Heart left ventricle (tissue), 16 donors: ENCODE measurements around the gene PRKCB. TPM values are rescaled to one million over a fixed set of nuclear protein-coding genes. Genes with fewer than 3 reads are reported as not detected.

Experiments
- ATAC-seq, 4 donors: fragments of 200-7000 bp; cut with Tn5 transposase; one replicate each; pipeline ENCODE4 v1.9.1; 2020 to 2022; ENCODE audit warnings: moderate library complexity in 4 of 4, mild to moderate bottlenecking in 3 of 4, moderate number of reproducible peaks in 1 of 4
- DNase-seq, 5 donors: peaks; one replicate each; pipeline ENCODE4 v3.0.0-alpha.2; 2020
- H3K27ac ChIP-seq, 12 donors: fragments of 200-600 bp; sonication (generic) in 4 of 12; one replicate each; pipeline versions ENCODE4 v1.5.0 to v1.8.0; 2016 to 2022; ENCODE audit warnings: mild to moderate bottlenecking in 2 of 12
- H3K27me3 ChIP-seq, 9 donors: fragments of 200-600 bp; sonication (generic) in 2 of 9; one replicate each; pipeline versions ENCODE4 v1.5.1 to v1.8.0; 2016 to 2022; ENCODE audit warnings: mild to moderate bottlenecking in 3 of 9
- H3K36me3 ChIP-seq, 9 donors: fragments of 200-600 bp; sonication (generic) in 2 of 9; one replicate each; pipeline versions ENCODE4 v1.5.0 to v1.8.0; 2018 to 2022; ENCODE audit warnings: mild to moderate bottlenecking in 2 of 9
- H3K4me1 ChIP-seq, 12 donors: fragments of 200-600 bp; sonication (generic) in 4 of 12; one replicate each; pipeline versions ENCODE4 v1.5.0 to v1.8.0; 2016 to 2022; ENCODE audit warnings: mild to moderate bottlenecking in 3 of 12
- H3K4me3 ChIP-seq, 12 donors: fragments of 200-600 bp; sonication (generic) in 4 of 12; one replicate each; pipeline versions ENCODE4 v1.5.0 to v1.8.0; 2017 to 2022; ENCODE audit warnings: mild to moderate bottlenecking in 9 of 12, moderate library complexity in 4 of 12
- H3K9me3 ChIP-seq, 12 donors: fragments of 200-600 bp; sonication (generic) in 4 of 12; one replicate each; pipeline versions ENCODE4 v1.5.0 to v1.8.0; 2016 to 2022; ENCODE audit warnings: mild to moderate bottlenecking in 1 of 12
- POLR2A ChIP-seq, 2 donors: fragments of 450-650 bp; IDR thresholded peaks; one replicate each; pipeline ENCODE4 v1.6.1; 2017; ENCODE audit warnings: antibody characterized with exemption in 2 of 2, mild to moderate bottlenecking in 2 of 2, moderate library complexity in 2 of 2
- WGBS, 4 donors: extraction: QIAGEN DNeasy Blood & Tissue Kit in 2 of 4; methylation state at CpG; one replicate each; pipeline versions ENCODE4 v1.1.5 to v1.1.7; 2013 to 2018; 5-methylcytosine and 5-hydroxymethylcytosine counted together
- intact Hi-C, 10 donors: fragments of 100-400 bp; cut with DNase I; formaldehyde crosslinking; loops; one replicate each; pipeline versions ENCODE4 v1.11.1 to v1.14.2; 2022
- polyA plus RNA-seq, 2 donors: library from polyadenylated mRNA; stranded (reverse); fragments of 200-250 nt; gene quantifications; one replicate each; pipeline ENCODE4 v1.2.3, GENCODE V29; 2013
- total RNA-seq, 9 donors: library from RNA; depleted of rRNA in 2 of 9; stranded (reverse); fragments of >200 nt in 2 of 9; fragmentation: NEBNext Ultra II Directional in 3 of 9; extraction: Animal tissue kit (Norgen Biotek cat#: 25700) in 3 of 9; gene quantifications; one replicate each; pipeline versions ENCODE4 v1.1.0 to v1.2.4, GENCODE V29; 2016 to 2023
- TF ChIP-seq, protein P1 (sequence below), 12 donors: fragments of 200-600 bp; sonication (generic) in 4 of 12; IDR thresholded peaks; one replicate each; pipeline versions ENCODE4 v1.5.0 to v1.8.0; 2018 to 2022; ENCODE audit warnings: antibody characterized with exemption in 12 of 12, mild to moderate bottlenecking in 5 of 12
- donor health status: ischemic (EF 13 %, LVEDD 7.1; RV severe dilation, severe dysfunction).
- donor health status: healthy with polysubstance abuse.
- donor health status: DM: no; HTN: yes; CAD: no.
- donor health status: DM: no; HTN: no; CAD: no.
- donor health status: ischemic (EF 25% LVEDD 6.9; RV normal size, moderate dysfunction).
- donor health status: ischemic (EF 25% LVEDD 5.7; RV mildly dilated, moderate dysfunction).
- donor health status: healthy.
- donor health status: DM: yes; HTN: yes; CAD: no.
- donor health status: ischemic (EF 35%, LVEDD 5.7; RV mildly dilated, moderate dysfunction).
- donor health status: nonischemic (EF 11% LVEDD 7.7; RV severe dilation, severe dysfunction).
- donor health status: DM: yes; HTN: yes; CAD: no.
- donor health status: PGD.
- donor health status: ischemic (EF 29% LVEDD 5.4; RV normal size, mild dysfunction).
- donor health status: nonischemic (EF 23%, LVEDD 6.1; RV moderate dilation, normal function).

Gene PRKCB
- total and polyA plus RNA-seq, 11 donors: 0.30 to 18.4 (median 1.7) TPM

DNA sequence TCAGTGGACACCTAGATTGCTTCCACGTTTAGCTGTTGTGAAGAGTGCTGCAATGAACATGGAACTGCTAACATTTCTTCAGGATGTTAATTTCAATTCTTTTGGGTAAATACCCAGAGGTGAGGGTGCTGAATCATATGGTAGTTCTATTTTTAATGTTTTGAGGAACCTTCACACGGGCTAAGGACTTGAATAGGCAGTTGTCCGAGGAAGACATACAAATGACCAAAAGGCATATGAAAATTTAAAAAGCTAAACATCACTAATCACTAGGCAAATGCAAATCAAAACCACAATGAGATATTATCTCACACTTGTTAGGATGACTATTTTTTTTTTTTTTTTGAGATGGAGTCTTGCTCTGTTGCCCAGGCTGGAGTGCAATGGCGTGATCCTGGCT, 173.3 kb downstream of the PRKCB start:
- H3K4me3 ChIP-seq: no peak overlapping the region
- WGBS, 4 donors: 55 to 76% (median 75%) methylated on average over 4 of the region's 4 CpGs
- no peak for ATAC-seq

DNA sequence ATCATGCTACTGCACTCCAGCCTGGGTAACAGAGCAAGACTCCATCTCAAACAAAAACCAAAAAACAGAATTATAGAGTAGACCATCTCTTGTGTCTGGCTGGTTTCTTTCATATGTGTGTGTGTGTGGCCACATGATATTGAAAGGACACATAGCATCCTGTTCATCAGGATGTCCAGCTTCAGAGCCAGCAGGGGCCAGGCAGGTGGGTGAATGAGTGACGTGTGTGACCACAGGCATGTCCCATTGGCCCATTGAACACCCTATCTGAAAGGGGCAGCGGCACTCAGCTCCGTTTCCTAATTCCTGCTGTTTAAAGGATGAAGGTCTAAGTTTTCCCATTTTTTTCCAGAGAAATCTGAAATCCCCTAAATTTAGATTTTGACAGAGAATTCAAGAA, 174.2 kb downstream of the PRKCB start:
- H3K9me3 ChIP-seq: no peaks in the 10 kb centered on the region
- no peak for TF ChIP-seq POLR2A (IDR thresholded peaks at IDR 0.05)
- H3K4me3 ChIP-seq: no peak overlapping the region
- H3K27ac ChIP-seq: no peak overlapping the region
- H3K27me3 ChIP-seq: peaks cover 0 to 19% (median 0%) of the 10 kb centered on the region in 9 donors
- DNase-seq (no peak), ATAC-seq (no peak)
- H3K36me3 ChIP-seq: no peaks in the 10 kb centered on the region
- WGBS, 4 donors: 71 to 79% (median 75%) methylated on average over 3 of the region's 3 CpGs
- intact Hi-C loops: loop anchor here in 9 of 10 donors (1.0 to 10.0 kb wide), 7 partner anchors 55 to 275 kb away; no protein-coding TSS in a partner anchor
- peaks cover 0 to 29% (median 0%) of the 10 kb centered on the region in 12 donors for H3K4me1 ChIP-seq

More for the DNA sequence above, 173.3 kb downstream of the PRKCB start:
- Histone ChIP-seq H3K9me3 (no peaks in the 10 kb centered on the region), H3K4me1 (peaks cover 0 to 20% (median 0%) of the 10 kb centered on the region in 12 donors), H3K27ac (no peak overlapping the region), H3K36me3 (no peaks in the 10 kb centered on the region), H3K27me3 (peaks cover 0 to 22% (median 0%) of the 10 kb centered on the region in 9 donors)
- no peak for DNase-seq
- TF ChIP-seq, protein P1, sequence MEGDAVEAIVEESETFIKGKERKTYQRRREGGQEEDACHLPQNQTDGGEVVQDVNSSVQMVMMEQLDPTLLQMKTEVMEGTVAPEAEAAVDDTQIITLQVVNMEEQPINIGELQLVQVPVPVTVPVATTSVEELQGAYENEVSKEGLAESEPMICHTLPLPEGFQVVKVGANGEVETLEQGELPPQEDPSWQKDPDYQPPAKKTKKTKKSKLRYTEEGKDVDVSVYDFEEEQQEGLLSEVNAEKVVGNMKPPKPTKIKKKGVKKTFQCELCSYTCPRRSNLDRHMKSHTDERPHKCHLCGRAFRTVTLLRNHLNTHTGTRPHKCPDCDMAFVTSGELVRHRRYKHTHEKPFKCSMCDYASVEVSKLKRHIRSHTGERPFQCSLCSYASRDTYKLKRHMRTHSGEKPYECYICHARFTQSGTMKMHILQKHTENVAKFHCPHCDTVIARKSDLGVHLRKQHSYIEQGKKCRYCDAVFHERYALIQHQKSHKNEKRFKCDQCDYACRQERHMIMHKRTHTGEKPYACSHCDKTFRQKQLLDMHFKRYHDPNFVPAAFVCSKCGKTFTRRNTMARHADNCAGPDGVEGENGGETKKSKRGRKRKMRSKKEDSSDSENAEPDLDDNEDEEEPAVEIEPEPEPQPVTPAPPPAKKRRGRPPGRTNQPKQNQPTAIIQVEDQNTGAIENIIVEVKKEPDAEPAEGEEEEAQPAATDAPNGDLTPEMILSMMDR (IDR thresholded peaks at IDR 0.05): no peak
- TF ChIP-seq POLR2A (IDR thresholded peaks at IDR 0.05): no peak
- intact Hi-C loops: loop anchor here in 2 of 10 donors (5.0 to 10.0 kb wide), 2 partner anchors 56 to 272 kb away; no protein-coding TSS in a partner anchor

DNA sequence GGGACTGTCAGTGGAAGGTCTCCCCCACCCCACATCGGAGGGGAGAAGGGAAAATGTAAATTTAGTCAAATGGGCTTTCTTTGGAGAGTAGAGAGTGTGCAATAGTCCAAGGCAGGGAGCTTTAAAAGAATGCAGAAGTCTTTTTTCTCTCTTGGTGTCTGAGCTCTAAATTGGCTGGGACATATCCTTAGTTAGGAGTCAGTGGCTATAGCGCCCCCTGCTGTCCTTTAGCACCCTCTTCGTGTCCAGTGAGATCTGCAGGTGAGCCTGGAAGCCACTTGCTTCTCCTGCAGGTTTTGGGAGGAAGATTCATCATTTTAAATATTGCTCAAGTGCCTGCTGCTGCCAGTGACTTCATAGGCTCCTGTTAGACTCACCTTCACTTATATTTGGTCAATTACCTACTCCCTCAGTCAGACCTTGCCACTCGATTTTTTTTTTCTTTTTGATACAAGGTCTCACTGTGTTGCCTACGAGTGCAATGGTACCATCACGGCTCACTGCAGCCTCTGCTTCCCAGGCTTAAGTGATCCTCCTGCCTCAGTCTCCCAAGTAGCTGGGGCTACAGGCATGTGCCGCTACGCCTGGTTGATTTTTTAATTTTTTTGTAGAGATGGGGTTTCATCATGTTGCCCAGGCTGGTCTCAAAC, 174.8 kb downstream of the PRKCB start:
- Histone ChIP-seq H3K36me3 (no peaks in the 10 kb centered on the region), H3K9me3 (no peaks in the 10 kb centered on the region), H3K4me3 (no peak overlapping the region), H3K4me1 (peaks cover 0 to 35% (median 0%) of the 10 kb centered on the region in 12 donors), H3K27me3 (peaks cover 0 to 21% (median 0%) of the 10 kb centered on the region in 9 donors), H3K27ac (no peak overlapping the region)
- peak; percentile 45 to 82 (median 66) for DNase-seq
- intact Hi-C loops: loop anchor here in 9 of 10 donors (1.0 to 10.0 kb wide), 6 partner anchors 206 to 276 kb away; no protein-coding TSS in a partner anchor
- 47 to 51% (median 51%) methylated on average over 8 of the region's 8 CpGs for WGBS, 4 donors
- ATAC-seq: peak in 3 of 4 donors; percentile 55 to 78 (median 73)
- no peak for TF ChIP-seq POLR2A (IDR thresholded peaks at IDR 0.05)
- TF ChIP-seq, protein P1 (IDR thresholded peaks at IDR 0.05): peak; percentile 40 to 82 (median 64)

DNA sequence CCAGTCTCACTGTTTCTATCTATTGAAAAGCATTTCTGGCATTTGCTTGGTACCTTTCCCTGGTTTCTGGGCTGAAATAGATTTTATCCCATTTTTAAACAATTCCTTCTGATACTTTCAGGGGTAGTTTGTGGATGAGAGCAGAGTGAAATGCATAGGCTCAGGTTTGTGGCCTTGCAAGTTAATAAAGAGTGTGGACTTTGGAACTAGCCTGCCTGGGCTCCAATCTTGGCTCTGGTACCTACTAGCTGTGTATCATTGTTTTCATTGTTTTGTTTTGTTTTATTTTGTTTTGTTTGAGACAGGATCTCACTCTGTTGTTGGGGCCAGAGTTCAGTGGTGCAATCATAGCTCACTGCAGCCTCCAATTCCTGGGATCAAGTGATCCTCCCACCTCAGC, 175.5 kb downstream of the PRKCB start:
- peaks cover 0 to 17% (median 0%) of the 10 kb centered on the region in 9 donors for H3K27me3 ChIP-seq
- DNase-seq: no peak

DNA sequence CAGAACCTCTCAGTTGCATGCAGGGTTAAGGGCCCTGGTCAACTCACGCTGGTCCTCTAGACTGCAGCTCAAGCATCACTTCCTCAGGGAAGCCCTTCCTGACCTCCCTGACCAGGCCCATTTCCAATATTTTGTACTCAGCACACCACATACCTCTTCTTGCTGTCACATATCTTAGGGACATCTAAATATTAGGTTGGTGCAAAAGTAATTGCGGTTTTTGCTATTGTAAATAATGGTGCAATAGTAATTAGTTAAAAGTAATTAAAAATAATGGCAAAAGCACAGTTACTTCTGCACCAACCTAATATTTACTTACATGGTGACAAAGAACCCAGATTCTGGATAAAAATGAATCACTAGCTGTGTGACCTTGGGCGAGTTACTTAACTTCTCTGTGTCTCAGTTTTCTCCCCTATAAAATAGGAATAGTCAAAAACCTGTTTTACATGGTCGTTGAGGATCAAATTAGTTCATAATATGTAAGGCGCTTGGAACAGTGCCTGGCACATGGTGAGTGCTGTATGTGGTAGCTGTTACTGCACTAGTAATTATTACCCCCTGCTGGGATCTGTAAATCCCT, 177.4 kb downstream of the PRKCB start:
- Histone ChIP-seq H3K4me1 (peaks cover 0 to 38% (median 0%) of the 10 kb centered on the region in 12 donors), H3K4me3 (no peak overlapping the region), H3K36me3 (no peaks in the 10 kb centered on the region), H3K27ac (no peak overlapping the region), H3K27me3 (peaks cover 0 to 16% (median 0%) of the 10 kb centered on the region in 9 donors), H3K9me3 (no peaks in the 10 kb centered on the region)
- TF ChIP-seq POLR2A (IDR thresholded peaks at IDR 0.05): no peak
- TF ChIP-seq, protein P1 (IDR thresholded peaks at IDR 0.05): no peak
- intact Hi-C loops: loop anchor here in 8 of 10 donors (2.0 to 10.0 kb wide), 5 partner anchors 208 to 278 kb away; no protein-coding TSS in a partner anchor
- WGBS, 4 donors: 73 to 81% (median 77%) methylated on average over 5 of the region's 5 CpGs
- DNase-seq: no peak
- ATAC-seq: no peak

More for the DNA sequence above, 175.5 kb downstream of the PRKCB start:
- ATAC-seq: no peak
- H3K9me3 ChIP-seq: no peaks in the 10 kb centered on the region
- intact Hi-C loops: loop anchor here in 8 of 10 donors (2.0 to 10.0 kb wide), 5 partner anchors 206 to 276 kb away; no protein-coding TSS in a partner anchor
- no peak overlapping the region for H3K4me3 ChIP-seq
- no peaks in the 10 kb centered on the region for H3K36me3 ChIP-seq
- H3K4me1 ChIP-seq: peaks cover 0 to 38% (median 0%) of the 10 kb centered on the region in 12 donors
- no peak for TF ChIP-seq POLR2A (IDR thresholded peaks at IDR 0.05)
- no peak overlapping the region for H3K27ac ChIP-seq
